Measurements from ENCODE around the gene HES7.

Gene HES7

GRCh38 chr17:8142887-8143580 lies 19.1 kb upstream of the HES7 start:
- no peak for DNase-seq

GRCh38 chr17:8142158-8142886 lies 18.4 kb upstream of the HES7 start:
- no peak for DNase-seq

- DNase-seq: no peak
Observed at GRCh38 chr17:8141741-8142140, 17.8 kb upstream of the HES7 start.

GRCh38 chr17:8141045-8141444 lies 17.1 kb upstream of the HES7 start:
- no peak for DNase-seq

- no peak for DNase-seq
Observed at GRCh38 chr17:8140065-8141029, 16.4 kb upstream of the HES7 start.

GRCh38 chr17:8138672-8139371 lies 14.9 kb upstream of the HES7 start:
- DNase-seq: peak; percentile 87

GRCh38 chr17:8138374-8138671 lies 14.4 kb upstream of the HES7 start:
- no peak for DNase-seq

- DNase-seq: no peak
Observed at GRCh38 chr17:8137645-8138373, 13.9 kb upstream of the HES7 start.

- DNase-seq: no peak
Observed at GRCh38 chr17:8133941-8134340, 10.0 kb upstream of the HES7 start.

GRCh38 chr17:8133399-8133798 lies 9.5 kb upstream of the HES7 start:
- DNase-seq: no peak

- DNase-seq: no peak
Observed at GRCh38 chr17:8131844-8132441, 8.0 kb upstream of the HES7 start.

- no peak for DNase-seq
Observed at GRCh38 chr17:8128125-8128784, 4.3 kb upstream of the HES7 start.

- no peak for DNase-seq
Observed at GRCh38 chr17:8126491-8127066, 2.7 kb upstream of the HES7 start.

- no peak for DNase-seq
Observed at GRCh38 chr17:8125947-8126490, 2.1 kb upstream of the HES7 start.

- no peak for DNase-seq
Observed at GRCh38 chr17:8125154-8125946, 1.4 kb upstream of the HES7 start.

GRCh38 chr17:8124350-8125153 lies 646 bp upstream of the HES7 start:
- DNase-seq: no peak

- DNase-seq: no peak
Observed at GRCh38 chr17:8122924-8123694, 797 bp downstream of the HES7 start.

- DNase-seq: no peak
Observed at GRCh38 chr17:8122422-8122923, 1.4 kb downstream of the HES7 start.
